ENCODE data around the gene CCDC7.

DNA sequence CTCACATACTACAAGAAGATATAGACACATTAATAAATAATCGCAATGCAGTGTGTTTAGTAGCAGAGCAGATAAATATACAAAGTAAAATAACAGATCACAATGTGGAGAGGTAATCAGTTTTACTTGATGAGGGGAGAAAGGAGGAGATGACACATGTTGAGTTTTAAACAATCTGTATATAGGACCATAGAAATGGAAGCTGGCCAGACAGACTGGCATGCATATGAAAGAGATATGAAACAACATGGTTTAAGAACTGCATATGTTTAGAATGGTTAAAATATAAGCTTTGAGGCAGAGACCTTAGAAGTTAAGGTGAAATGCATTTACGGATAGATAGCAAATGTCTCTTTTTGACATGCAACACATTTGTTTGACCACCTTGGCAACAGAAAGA, 19.8 kb upstream of the CCDC7 start:
- TF ChIP-seq, protein P1, sequence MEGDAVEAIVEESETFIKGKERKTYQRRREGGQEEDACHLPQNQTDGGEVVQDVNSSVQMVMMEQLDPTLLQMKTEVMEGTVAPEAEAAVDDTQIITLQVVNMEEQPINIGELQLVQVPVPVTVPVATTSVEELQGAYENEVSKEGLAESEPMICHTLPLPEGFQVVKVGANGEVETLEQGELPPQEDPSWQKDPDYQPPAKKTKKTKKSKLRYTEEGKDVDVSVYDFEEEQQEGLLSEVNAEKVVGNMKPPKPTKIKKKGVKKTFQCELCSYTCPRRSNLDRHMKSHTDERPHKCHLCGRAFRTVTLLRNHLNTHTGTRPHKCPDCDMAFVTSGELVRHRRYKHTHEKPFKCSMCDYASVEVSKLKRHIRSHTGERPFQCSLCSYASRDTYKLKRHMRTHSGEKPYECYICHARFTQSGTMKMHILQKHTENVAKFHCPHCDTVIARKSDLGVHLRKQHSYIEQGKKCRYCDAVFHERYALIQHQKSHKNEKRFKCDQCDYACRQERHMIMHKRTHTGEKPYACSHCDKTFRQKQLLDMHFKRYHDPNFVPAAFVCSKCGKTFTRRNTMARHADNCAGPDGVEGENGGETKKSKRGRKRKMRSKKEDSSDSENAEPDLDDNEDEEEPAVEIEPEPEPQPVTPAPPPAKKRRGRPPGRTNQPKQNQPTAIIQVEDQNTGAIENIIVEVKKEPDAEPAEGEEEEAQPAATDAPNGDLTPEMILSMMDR (IDR thresholded peaks at IDR 0.05), result no peak
- TF ChIP-seq POLR2A (IDR thresholded peaks at IDR 0.05), result no peak

All from Peyer's patch (tissue), 4 donors.